ENCODE results near the gene EEF1E1.
"Not testable (repeated sequence)": the region's sequence is repeated elsewhere in the genome, so short reads cannot be mapped to it uniquely, and the experiment has no call there.

The EEF1E1 gene

GRCh38 chr6:8054276-8054675 is 48.1 kb downstream of the EEF1E1 start:
- Histone ChIP-seq H3K4me3 (ENCODE audit: control insufficient read depth in 1 of 7, extremely low read depth in 1 of 7, insufficient read depth in 4 of 7, low read depth in 2 of 7, low read length in 6 of 7) (no peak overlapping the region), H3K9me3 (ENCODE audit: control extremely low read depth in 1 of 5, control insufficient read depth in 4 of 5, insufficient read depth in 2 of 5, low read depth in 1 of 5, low read length in 4 of 5) (no peaks in the 10 kb centered on the region), H3K27ac (ENCODE audit: insufficient read depth in 1 of 2, low read depth in 1 of 2, low read length in 2 of 2, poor library complexity in 1 of 2, severe bottlenecking in 2 of 2) (no peak overlapping the region), H3K27me3 (replicated peaks in 2 of 5; ENCODE audit: control insufficient read depth in 4 of 5, insufficient read depth in 5 of 5, low read length in 4 of 5) (no peaks in the 10 kb centered on the region), H3K4me1 (ENCODE audit: control extremely low read depth in 1 of 4, control insufficient read depth in 4 of 4, insufficient read depth in 4 of 4, low read length in 3 of 4) (no peaks in the 10 kb centered on the region), H3K36me3 (ENCODE audit: control insufficient read depth in 4 of 4, insufficient read depth in 4 of 4, low read length in 3 of 4) (peaks cover 11 to 25% (median 18%) of the 10 kb centered on the region in 4 experiments)
- ChIA-PET CTCF (interaction anchor here (1.2 kb wide), 1 partner anchor 332 kb away, joined by 3 read pairs; no protein-coding TSS in a partner anchor), POLR2A (no interaction called here)
- DNase-seq: no peak
- WGBS (ENCODE audit: insufficient coverage): 100% methylated on average over 1 of the region's 2 CpGs

GRCh38 chr6:8047541-8048292 is 54.6 kb downstream of the EEF1E1 start:
- POLR2A ChIA-PET: no interaction called here
- Histone ChIP-seq H3K9me3 (ENCODE audit: control extremely low read depth in 1 of 5, control insufficient read depth in 4 of 5, insufficient read depth in 2 of 5, low read depth in 1 of 5, low read length in 4 of 5) (peaks cover 0 to 5% (median 0%) of the 10 kb centered on the region in 5 experiments), H3K4me3 (ENCODE audit: control insufficient read depth in 1 of 7, extremely low read depth in 1 of 7, insufficient read depth in 4 of 7, low read depth in 2 of 7, low read length in 6 of 7) (no peak overlapping the region), H3K27ac (ENCODE audit: insufficient read depth in 1 of 2, low read depth in 1 of 2, low read length in 2 of 2, poor library complexity in 1 of 2, severe bottlenecking in 2 of 2) (no peak overlapping the region), H3K27me3 (replicated peaks in 2 of 5; ENCODE audit: control insufficient read depth in 4 of 5, insufficient read depth in 5 of 5, low read length in 4 of 5) (no peaks in the 10 kb centered on the region), H3K36me3 (ENCODE audit: control insufficient read depth in 4 of 4, insufficient read depth in 4 of 4, low read length in 3 of 4) (peaks cover 0 to 26% (median 16%) of the 10 kb centered on the region in 4 experiments), H3K4me1 (ENCODE audit: control extremely low read depth in 1 of 4, control insufficient read depth in 4 of 4, insufficient read depth in 4 of 4, low read length in 3 of 4) (no peaks in the 10 kb centered on the region)
- WGBS (ENCODE audit: insufficient coverage): 100% methylated on average over 1 of the region's 3 CpGs
- CTCF ChIA-PET: no interaction called here
- no peak for DNase-seq

GRCh38 chr6:8045769-8046168 is 56.6 kb downstream of the EEF1E1 start:
- CTCF ChIA-PET; H3K27ac ChIP-seq (ENCODE audit: insufficient read depth in 1 of 2, low read depth in 1 of 2, low read length in 2 of 2, poor library complexity in 1 of 2, severe bottlenecking in 2 of 2); DNase-seq; H3K27me3 ChIP-seq (replicated peaks in 2 of 5; ENCODE audit: control insufficient read depth in 4 of 5, insufficient read depth in 5 of 5, low read length in 4 of 5); H3K9me3 ChIP-seq (ENCODE audit: control extremely low read depth in 1 of 5, control insufficient read depth in 4 of 5, insufficient read depth in 2 of 5, low read depth in 1 of 5, low read length in 4 of 5); H3K4me1 ChIP-seq (ENCODE audit: control extremely low read depth in 1 of 4, control insufficient read depth in 4 of 4, insufficient read depth in 4 of 4, low read length in 3 of 4); POLR2A ChIA-PET; H3K4me3 ChIP-seq (ENCODE audit: control insufficient read depth in 1 of 7, extremely low read depth in 1 of 7, insufficient read depth in 4 of 7, low read depth in 2 of 7, low read length in 6 of 7): not testable (repeated sequence)
- peaks cover 0 to 30% (median 18%) of the 10 kb centered on the region in 4 experiments for H3K36me3 ChIP-seq (ENCODE audit: control insufficient read depth in 4 of 4, insufficient read depth in 4 of 4, low read length in 3 of 4)
- 80% methylated on average over 1 of the region's 4 CpGs for WGBS (ENCODE audit: insufficient coverage)

GRCh38 chr6:8043221-8043620 is 59.1 kb downstream of the EEF1E1 start:
- CTCF ChIA-PET: interaction anchor here (1.3 kb wide), 1 partner anchor 16 kb away, joined by 4 read pairs; no protein-coding TSS in a partner anchor
- no peak overlapping the region for H3K4me3 ChIP-seq (ENCODE audit: control insufficient read depth in 1 of 7, extremely low read depth in 1 of 7, insufficient read depth in 4 of 7, low read depth in 2 of 7, low read length in 6 of 7)
- H3K27ac ChIP-seq (ENCODE audit: insufficient read depth in 1 of 2, low read depth in 1 of 2, low read length in 2 of 2, poor library complexity in 1 of 2, severe bottlenecking in 2 of 2): no peak overlapping the region
- POLR2A ChIA-PET: no interaction called here
- H3K9me3 ChIP-seq (ENCODE audit: control extremely low read depth in 1 of 5, control insufficient read depth in 4 of 5, insufficient read depth in 2 of 5, low read depth in 1 of 5, low read length in 4 of 5): peaks cover 0 to 5% (median 3%) of the 10 kb centered on the region in 5 experiments
- DNase-seq: no peak
- H3K4me1 ChIP-seq (ENCODE audit: control extremely low read depth in 1 of 4, control insufficient read depth in 4 of 4, insufficient read depth in 4 of 4, low read length in 3 of 4): no peaks in the 10 kb centered on the region
- H3K36me3 ChIP-seq (ENCODE audit: control insufficient read depth in 4 of 4, insufficient read depth in 4 of 4, low read length in 3 of 4): peaks cover 0 to 41% (median 19%) of the 10 kb centered on the region in 4 experiments
- H3K27me3 ChIP-seq (replicated peaks in 2 of 5; ENCODE audit: control insufficient read depth in 4 of 5, insufficient read depth in 5 of 5, low read length in 4 of 5): no peaks in the 10 kb centered on the region
- WGBS (ENCODE audit: insufficient coverage): no CpG with 5 or more reads among the region's 3 CpGs

- ChIA-PET CTCF (interaction anchor here (0.7 to 1.3 kb wide), 2 partner anchors 17 to 320 kb away, joined by 3 to 4 read pairs; no protein-coding TSS in a partner anchor), POLR2A (no interaction called here)
- DNase-seq: no peak
- no peaks in the 10 kb centered on the region for H3K27me3 ChIP-seq (replicated peaks in 2 of 5; ENCODE audit: control insufficient read depth in 4 of 5, insufficient read depth in 5 of 5, low read length in 4 of 5)
- H3K36me3 ChIP-seq (ENCODE audit: control insufficient read depth in 4 of 4, insufficient read depth in 4 of 4, low read length in 3 of 4): peaks cover 2 to 41% (median 15%) of the 10 kb centered on the region in 4 experiments
- no peaks in the 10 kb centered on the region for H3K4me1 ChIP-seq (ENCODE audit: control extremely low read depth in 1 of 4, control insufficient read depth in 4 of 4, insufficient read depth in 4 of 4, low read length in 3 of 4)
- peaks cover 0 to 5% (median 3%) of the 10 kb centered on the region in 5 experiments for H3K9me3 ChIP-seq (ENCODE audit: control extremely low read depth in 1 of 5, control insufficient read depth in 4 of 5, insufficient read depth in 2 of 5, low read depth in 1 of 5, low read length in 4 of 5)
- no CpG with 5 or more reads among the region's 9 CpGs for WGBS (ENCODE audit: insufficient coverage)
- H3K4me3 ChIP-seq (ENCODE audit: control insufficient read depth in 1 of 7, extremely low read depth in 1 of 7, insufficient read depth in 4 of 7, low read depth in 2 of 7, low read length in 6 of 7): no peak overlapping the region
- H3K27ac ChIP-seq (ENCODE audit: insufficient read depth in 1 of 2, low read depth in 1 of 2, low read length in 2 of 2, poor library complexity in 1 of 2, severe bottlenecking in 2 of 2): no peak overlapping the region
Measured at GRCh38 chr6:8041913-8042583, 60.3 kb downstream of the EEF1E1 start.

- H3K27me3 ChIP-seq (replicated peaks in 2 of 5; ENCODE audit: control insufficient read depth in 4 of 5, insufficient read depth in 5 of 5, low read length in 4 of 5); POLR2A ChIA-PET; H3K4me1 ChIP-seq (ENCODE audit: control extremely low read depth in 1 of 4, control insufficient read depth in 4 of 4, insufficient read depth in 4 of 4, low read length in 3 of 4); H3K4me3 ChIP-seq (ENCODE audit: control insufficient read depth in 1 of 7, extremely low read depth in 1 of 7, insufficient read depth in 4 of 7, low read depth in 2 of 7, low read length in 6 of 7); CTCF ChIA-PET; DNase-seq; H3K27ac ChIP-seq (ENCODE audit: insufficient read depth in 1 of 2, low read depth in 1 of 2, low read length in 2 of 2, poor library complexity in 1 of 2, severe bottlenecking in 2 of 2): not testable (repeated sequence)
- no CpG with 5 or more reads among the region's 3 CpGs for WGBS (ENCODE audit: insufficient coverage)
- peaks cover 0 to 11% (median 0%) of the 10 kb centered on the region in 5 experiments for H3K9me3 ChIP-seq (ENCODE audit: control extremely low read depth in 1 of 5, control insufficient read depth in 4 of 5, insufficient read depth in 2 of 5, low read depth in 1 of 5, low read length in 4 of 5)
- peaks cover 6 to 18% (median 8%) of the 10 kb centered on the region in 4 experiments for H3K36me3 ChIP-seq (ENCODE audit: control insufficient read depth in 4 of 4, insufficient read depth in 4 of 4, low read length in 3 of 4)
Measured at GRCh38 chr6:8034107-8034506, 68.2 kb downstream of the EEF1E1 start.

- H3K36me3 ChIP-seq (ENCODE audit: control insufficient read depth in 4 of 4, insufficient read depth in 4 of 4, low read length in 3 of 4): peaks cover 0 to 8% (median 5%) of the 10 kb centered on the region in 4 experiments
- peaks cover 0 to 1% (median 0%) of the 10 kb centered on the region in 5 experiments for H3K9me3 ChIP-seq (ENCODE audit: control extremely low read depth in 1 of 5, control insufficient read depth in 4 of 5, insufficient read depth in 2 of 5, low read depth in 1 of 5, low read length in 4 of 5)
- DNase-seq: peak in 1 of 3 donors; percentile 33
- no peaks in the 10 kb centered on the region for H3K27me3 ChIP-seq (replicated peaks in 2 of 5; ENCODE audit: control insufficient read depth in 4 of 5, insufficient read depth in 5 of 5, low read length in 4 of 5)
- POLR2A ChIA-PET: no interaction called here
- CTCF ChIA-PET: no interaction called here
- no peak overlapping the region for H3K27ac ChIP-seq (ENCODE audit: insufficient read depth in 1 of 2, low read depth in 1 of 2, low read length in 2 of 2, poor library complexity in 1 of 2, severe bottlenecking in 2 of 2)
- H3K4me3 ChIP-seq (ENCODE audit: control insufficient read depth in 1 of 7, extremely low read depth in 1 of 7, insufficient read depth in 4 of 7, low read depth in 2 of 7, low read length in 6 of 7): no peak overlapping the region
- WGBS (ENCODE audit: insufficient coverage): no CpG with 5 or more reads among the region's 5 CpGs
- H3K4me1 ChIP-seq (ENCODE audit: control extremely low read depth in 1 of 4, control insufficient read depth in 4 of 4, insufficient read depth in 4 of 4, low read length in 3 of 4): no peaks in the 10 kb centered on the region
Measured at GRCh38 chr6:8030920-8031319, 71.4 kb downstream of the EEF1E1 start.

All from common myeloid progenitor, CD34-positive (primary cell).